ENCODE data around the gene NAP1L1.

- TF ChIP-seq CTCF (IDR thresholded peaks at IDR 0.05) (no peak), POLR2A (IDR thresholded peaks at IDR 0.05) (no peak)
Measured at GRCh38 chr12:76024942-76025600, 59.4 kb downstream of the NAP1L1 start.

All from heart left ventricle (tissue), 13 donors.